ENCODE data around the gene HOOK1. TPM values are rescaled to one million over a fixed set of nuclear protein-coding genes. Genes with fewer than 3 reads are reported as not detected.
A peak's percentile ranks its signal among the peaks of the same experiment; 100 is the strongest.
"Not testable (repeated sequence)": the region's sequence is repeated elsewhere in the genome, so short reads cannot be mapped to it uniquely, and the experiment has no call there.

HOOK1 gene
- total RNA-seq, 1 experiment from 2014 or later, result 272 TPM

DNA sequence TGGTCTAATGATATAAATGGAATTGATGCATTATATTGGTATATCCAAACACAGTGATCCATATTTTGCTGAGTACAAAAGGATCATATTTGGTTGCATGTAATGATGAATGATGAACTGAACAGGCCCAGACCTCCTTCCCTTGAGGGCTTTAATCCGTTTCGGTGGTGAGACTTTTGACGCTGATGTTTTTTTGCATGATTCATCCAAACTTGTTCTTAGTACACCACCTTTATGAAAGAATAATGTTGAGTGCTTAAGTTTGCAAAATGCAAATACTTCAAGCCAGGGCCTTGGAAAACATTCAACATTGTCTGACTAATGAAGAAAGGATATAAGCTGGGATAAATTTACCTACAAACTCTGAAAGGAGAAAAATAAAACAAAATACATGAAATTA lies 19.2 kb downstream of the HOOK1 start:
- ChIA-PET POLR2A (ENCODE audit: low non-redundant PET) (no interaction called here), CTCF (no interaction called here)
- H3K36me3 ChIP-seq (ENCODE audit: insufficient read depth, low read length, poor library complexity, severe bottlenecking), result peaks cover 97% of the 10 kb centered on the region
- TF ChIP-seq EZH2 (IDR thresholded peaks at IDR 0.05; ENCODE audit: borderline replicate concordance, low read depth, low read length, poor library complexity, severe bottlenecking), result no peak
- TF ChIP-seq, protein P1, sequence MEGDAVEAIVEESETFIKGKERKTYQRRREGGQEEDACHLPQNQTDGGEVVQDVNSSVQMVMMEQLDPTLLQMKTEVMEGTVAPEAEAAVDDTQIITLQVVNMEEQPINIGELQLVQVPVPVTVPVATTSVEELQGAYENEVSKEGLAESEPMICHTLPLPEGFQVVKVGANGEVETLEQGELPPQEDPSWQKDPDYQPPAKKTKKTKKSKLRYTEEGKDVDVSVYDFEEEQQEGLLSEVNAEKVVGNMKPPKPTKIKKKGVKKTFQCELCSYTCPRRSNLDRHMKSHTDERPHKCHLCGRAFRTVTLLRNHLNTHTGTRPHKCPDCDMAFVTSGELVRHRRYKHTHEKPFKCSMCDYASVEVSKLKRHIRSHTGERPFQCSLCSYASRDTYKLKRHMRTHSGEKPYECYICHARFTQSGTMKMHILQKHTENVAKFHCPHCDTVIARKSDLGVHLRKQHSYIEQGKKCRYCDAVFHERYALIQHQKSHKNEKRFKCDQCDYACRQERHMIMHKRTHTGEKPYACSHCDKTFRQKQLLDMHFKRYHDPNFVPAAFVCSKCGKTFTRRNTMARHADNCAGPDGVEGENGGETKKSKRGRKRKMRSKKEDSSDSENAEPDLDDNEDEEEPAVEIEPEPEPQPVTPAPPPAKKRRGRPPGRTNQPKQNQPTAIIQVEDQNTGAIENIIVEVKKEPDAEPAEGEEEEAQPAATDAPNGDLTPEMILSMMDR (conservative IDR thresholded peaks at IDR 0.05; ENCODE audit: low read depth, low read length), result no peak
- intact Hi-C loops (cut with micrococcal nuclease; ENCODE audit: unreplicated experiment), result no loop called here
- H3K27ac ChIP-seq (ENCODE audit: low read depth, low read length, poor library complexity, severe bottlenecking), result peak overlapping the region; percentile 75
- H3K27me3 ChIP-seq (replicated peaks; ENCODE audit: insufficient read depth, low read depth, low read length, poor library complexity), result no peaks in the 10 kb centered on the region
- no peak for DNase-seq (ENCODE audit: low spot score)
- H3K4me1 ChIP-seq (ENCODE audit: insufficient read depth, low read length, poor library complexity, severe bottlenecking), result peaks cover 70% of the 10 kb centered on the region
- H3K4me3 ChIP-seq (ENCODE audit: low read depth, low read length, poor library complexity, severe bottlenecking), result no peak overlapping the region
- H3K9me3 ChIP-seq (ENCODE audit: low read depth, low read length, poor library complexity, severe bottlenecking), result peaks cover 3% of the 10 kb centered on the region
- no TSS peak for BruUV-seq (replicated peaks)

DNA sequence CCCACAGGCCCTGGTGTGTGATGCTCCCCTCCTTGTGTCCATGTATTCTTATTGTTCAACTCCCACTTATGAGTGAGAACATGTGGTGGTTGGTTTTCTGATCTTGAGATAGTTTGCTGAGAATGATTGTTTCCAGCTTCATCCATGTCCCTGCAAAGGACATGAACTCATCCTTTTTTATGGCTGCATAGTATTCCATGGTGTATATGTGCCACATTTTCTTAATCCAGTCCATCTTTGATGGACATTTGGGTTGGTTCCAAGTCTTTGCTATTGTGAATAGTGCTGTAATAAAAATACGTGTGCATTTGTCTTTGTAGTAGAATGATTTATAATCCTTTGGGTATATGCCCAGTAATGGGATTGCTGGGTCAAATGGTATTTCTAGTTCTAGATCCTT lies 23.1 kb downstream of the HOOK1 start:
- H3K9me3 ChIP-seq (ENCODE audit: low read depth, low read length, poor library complexity, severe bottlenecking); BruUV-seq (replicated peaks); CTCF ChIA-PET; intact Hi-C loops (cut with micrococcal nuclease; ENCODE audit: unreplicated experiment); H3K27me3 ChIP-seq (replicated peaks; ENCODE audit: insufficient read depth, low read depth, low read length, poor library complexity); POLR2A ChIA-PET (ENCODE audit: low non-redundant PET); H3K27ac ChIP-seq (ENCODE audit: low read depth, low read length, poor library complexity, severe bottlenecking); H3K4me3 ChIP-seq (ENCODE audit: low read depth, low read length, poor library complexity, severe bottlenecking); DNase-seq (ENCODE audit: low spot score): not testable (repeated sequence)
- Histone ChIP-seq H3K4me1 (ENCODE audit: insufficient read depth, low read length, poor library complexity, severe bottlenecking) (peaks cover 58% of the 10 kb centered on the region), H3K36me3 (ENCODE audit: insufficient read depth, low read length, poor library complexity, severe bottlenecking) (peaks cover 87% of the 10 kb centered on the region)

DNA sequence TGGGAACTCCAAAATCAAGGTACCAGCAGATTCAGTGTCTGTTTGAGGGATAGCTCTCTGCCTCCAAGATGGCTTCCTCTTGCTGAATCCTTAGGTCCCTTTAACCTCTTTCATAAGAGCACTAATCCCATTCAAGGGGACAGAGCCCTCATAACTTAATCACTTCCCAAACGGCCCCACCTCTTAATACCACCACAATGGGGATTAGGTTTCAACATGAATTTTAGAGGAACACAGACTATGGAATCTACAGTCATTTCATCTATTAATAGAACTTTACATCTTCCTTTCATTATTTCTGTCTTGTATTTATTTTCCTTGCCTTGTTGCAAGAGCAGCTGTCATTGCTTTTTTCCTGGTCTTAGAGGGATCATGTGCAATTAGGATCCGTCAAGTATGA lies 30.3 kb downstream of the HOOK1 start:
- peak; percentile 96 for DNase-seq (ENCODE audit: low spot score)
- no peak for TF ChIP-seq EZH2 (IDR thresholded peaks at IDR 0.05; ENCODE audit: borderline replicate concordance, low read depth, low read length, poor library complexity, severe bottlenecking)
- TF ChIP-seq, protein P1 (conservative IDR thresholded peaks at IDR 0.05; ENCODE audit: low read depth, low read length), result no peak
- intact Hi-C loops (cut with micrococcal nuclease; ENCODE audit: unreplicated experiment), result no loop called here
- CTCF ChIA-PET, result interaction anchor here (0.7 kb wide), 1 partner anchor 69 kb away, joined by 3 read pairs; no protein-coding TSS in a partner anchor
- Histone ChIP-seq H3K36me3 (ENCODE audit: insufficient read depth, low read length, poor library complexity, severe bottlenecking) (peaks cover 78% of the 10 kb centered on the region), H3K9me3 (ENCODE audit: low read depth, low read length, poor library complexity, severe bottlenecking) (no peaks in the 10 kb centered on the region), H3K27me3 (replicated peaks; ENCODE audit: insufficient read depth, low read depth, low read length, poor library complexity) (no peaks in the 10 kb centered on the region), H3K4me1 (ENCODE audit: insufficient read depth, low read length, poor library complexity, severe bottlenecking) (peaks cover 51% of the 10 kb centered on the region), H3K4me3 (ENCODE audit: low read depth, low read length, poor library complexity, severe bottlenecking) (peak overlapping the region; percentile 41), H3K27ac (ENCODE audit: low read depth, low read length, poor library complexity, severe bottlenecking) (peak overlapping the region; percentile 100)
- POLR2A ChIA-PET (ENCODE audit: low non-redundant PET), result no interaction called here
- no TSS peak for BruUV-seq (replicated peaks)

DNA sequence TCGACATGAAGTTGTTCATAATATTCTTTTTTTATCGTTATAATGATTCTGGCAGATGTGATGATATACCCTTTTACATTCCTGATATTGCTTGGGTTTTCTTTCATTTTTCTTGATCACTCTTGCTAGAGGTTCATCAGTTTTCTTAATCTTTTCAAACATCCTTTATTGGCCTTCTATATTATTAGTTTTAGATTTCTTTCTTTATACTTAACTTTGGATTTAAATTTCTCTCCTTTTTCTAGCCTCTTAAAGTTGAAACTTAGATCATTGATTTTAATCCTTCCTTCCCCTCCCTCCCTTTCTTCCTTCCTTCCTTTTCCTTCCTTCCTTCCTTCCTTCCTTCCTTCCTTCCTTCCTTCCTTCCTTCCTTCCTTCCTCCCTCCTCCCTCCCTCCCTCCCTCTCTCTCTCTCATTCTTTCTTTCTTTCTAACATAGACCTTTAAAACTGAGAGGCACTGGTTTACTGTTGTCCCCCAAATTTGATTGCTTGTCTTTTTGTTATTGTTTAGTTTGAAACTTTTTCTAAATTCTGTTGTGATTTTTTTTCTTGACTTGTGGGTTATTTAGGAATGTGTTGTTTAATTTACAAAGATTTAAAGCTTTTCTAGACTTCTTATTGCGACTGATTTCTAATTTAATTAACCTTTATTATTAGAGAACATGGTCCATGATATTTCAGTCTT lies 31.6 kb downstream of the HOOK1 start:
- Histone ChIP-seq H3K4me1 (ENCODE audit: insufficient read depth, low read length, poor library complexity, severe bottlenecking) (peaks cover 39% of the 10 kb centered on the region), H3K27ac (ENCODE audit: low read depth, low read length, poor library complexity, severe bottlenecking) (peak overlapping the region; percentile 100), H3K4me3 (ENCODE audit: low read depth, low read length, poor library complexity, severe bottlenecking) (peak overlapping the region; percentile 51), H3K36me3 (ENCODE audit: insufficient read depth, low read length, poor library complexity, severe bottlenecking) (peaks cover 78% of the 10 kb centered on the region), H3K27me3 (replicated peaks; ENCODE audit: insufficient read depth, low read depth, low read length, poor library complexity) (no peaks in the 10 kb centered on the region), H3K9me3 (ENCODE audit: low read depth, low read length, poor library complexity, severe bottlenecking) (no peaks in the 10 kb centered on the region)
- intact Hi-C loops (cut with micrococcal nuclease; ENCODE audit: unreplicated experiment), result loop anchor here (2.0 kb wide), 1 partner anchor 78 kb away; no protein-coding TSS in a partner anchor
- DNase-seq (ENCODE audit: low spot score), result peak; percentile 84
- ChIA-PET CTCF (no interaction called here), POLR2A (ENCODE audit: low non-redundant PET) (no interaction called here)
- TF ChIP-seq, protein P1 (conservative IDR thresholded peaks at IDR 0.05; ENCODE audit: low read depth, low read length), result no peak
- TF ChIP-seq EZH2 (IDR thresholded peaks at IDR 0.05; ENCODE audit: borderline replicate concordance, low read depth, low read length, poor library complexity, severe bottlenecking), result no peak
- no TSS peak for BruUV-seq (replicated peaks)

Measured in A673 (cell line).